ENCODE results near the gene NPPC. TPM values are rescaled to one million over a fixed set of nuclear protein-coding genes. Genes with fewer than 3 reads are reported as not detected.
"Not testable (repeated sequence)": the region's sequence is repeated elsewhere in the genome, so short reads cannot be mapped to it uniquely, and the experiment has no call there.

NPPC gene
- total and polyA plus RNA-seq, 5 donors, result 1.7 to 14.0 (median 3.4) TPM

DNA sequence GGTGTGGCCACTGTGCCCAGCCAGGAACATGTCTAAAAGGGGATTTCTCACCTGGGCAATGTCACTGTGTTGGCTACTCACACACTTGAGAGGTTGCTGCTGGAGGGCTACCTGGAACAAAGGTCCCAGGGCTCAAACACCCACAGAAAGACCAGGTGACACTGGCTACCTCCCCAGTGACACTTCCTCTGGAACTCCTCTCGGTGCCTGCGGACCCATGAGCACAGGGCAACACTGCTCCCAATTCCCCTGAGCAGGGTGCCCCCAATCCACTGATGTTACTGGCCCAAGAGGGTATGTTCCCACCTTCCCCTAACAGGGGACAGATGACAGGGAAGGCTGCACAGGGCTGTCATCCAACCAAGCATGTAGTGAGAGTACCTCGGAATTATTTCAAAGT, 5.8 kb downstream of the NPPC start:
- DNase-seq (peak in 1 of 3 donors; percentile 18), ATAC-seq (no peak)
- Histone ChIP-seq H3K9me3 (ENCODE audit: control insufficient read depth, low read length) (no peaks in the 10 kb centered on the region), H3K4me3 (ENCODE audit: low read length) (no peak overlapping the region), H3K27ac (ENCODE audit: low read length) (no peak overlapping the region), H3K27me3 (ENCODE audit: control insufficient read depth, insufficient read depth) (no peaks in the 10 kb centered on the region), H3K4me1 (ENCODE audit: control insufficient read depth, insufficient read depth, low read length) (no peaks in the 10 kb centered on the region)
- 91% methylated on average over 3 of the region's 3 CpGs for WGBS
- intact Hi-C loops (cut with DNase I), result loop anchor here in 2 of 4 donors (10.0 kb wide), 2 partner anchors 404 to 604 kb away; partner anchors contain the start of genes CHRND (in 1 of the 2) and PRSS56 (in 1 of the 2)

DNA sequence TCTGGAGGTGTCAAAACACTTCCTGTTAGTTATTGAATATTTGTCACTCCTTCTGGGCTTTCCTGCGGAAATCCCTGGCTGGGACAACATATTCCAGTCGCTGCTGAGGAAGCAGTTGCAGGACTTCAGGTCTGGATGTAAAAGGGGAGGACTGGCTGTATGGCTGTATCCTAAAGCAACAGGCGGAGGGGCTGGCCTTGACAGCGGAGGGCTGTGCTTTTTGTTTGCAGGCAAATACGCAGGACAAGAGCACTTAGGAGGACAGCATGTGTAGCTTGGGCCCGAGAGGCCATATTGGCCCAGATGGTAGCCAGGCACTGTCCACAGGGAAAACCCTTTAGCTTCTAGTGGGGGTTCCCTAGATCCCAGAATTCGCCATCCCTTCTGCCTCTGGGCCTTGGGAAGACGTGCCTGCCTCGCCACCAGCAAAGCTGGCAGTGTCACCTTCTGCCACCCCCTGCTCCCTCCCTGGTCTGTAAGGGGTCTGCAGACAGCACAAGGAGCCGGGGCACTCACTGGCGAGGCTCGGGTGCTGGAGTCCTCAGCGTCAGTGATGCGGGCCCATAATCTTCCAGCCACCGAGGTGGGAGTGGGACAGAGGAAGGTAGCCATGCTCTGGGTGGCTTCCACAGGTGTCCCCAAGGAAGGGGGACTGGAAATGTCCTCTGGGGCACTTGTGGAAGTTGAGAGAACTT, 6.7 kb downstream of the NPPC start:
- ATAC-seq (no peak), DNase-seq (no peak)
- Histone ChIP-seq H3K27me3 (ENCODE audit: control insufficient read depth, insufficient read depth) (no peaks in the 10 kb centered on the region), H3K4me3 (ENCODE audit: low read length) (no peak overlapping the region), H3K27ac (ENCODE audit: low read length) (no peak overlapping the region), H3K9me3 (ENCODE audit: control insufficient read depth, low read length) (no peaks in the 10 kb centered on the region), H3K4me1 (ENCODE audit: control insufficient read depth, insufficient read depth, low read length) (no peaks in the 10 kb centered on the region)
- intact Hi-C loops (cut with DNase I), result loop anchor here in 2 of 4 donors (10.0 kb wide), 2 partner anchors 405 to 605 kb away; partner anchors contain the start of genes CHRND (in 1 of the 2) and PRSS56 (in 1 of the 2)
- whole genome bisulfite sequencing, result 88% methylated on average over 15 of the region's 15 CpGs

DNA sequence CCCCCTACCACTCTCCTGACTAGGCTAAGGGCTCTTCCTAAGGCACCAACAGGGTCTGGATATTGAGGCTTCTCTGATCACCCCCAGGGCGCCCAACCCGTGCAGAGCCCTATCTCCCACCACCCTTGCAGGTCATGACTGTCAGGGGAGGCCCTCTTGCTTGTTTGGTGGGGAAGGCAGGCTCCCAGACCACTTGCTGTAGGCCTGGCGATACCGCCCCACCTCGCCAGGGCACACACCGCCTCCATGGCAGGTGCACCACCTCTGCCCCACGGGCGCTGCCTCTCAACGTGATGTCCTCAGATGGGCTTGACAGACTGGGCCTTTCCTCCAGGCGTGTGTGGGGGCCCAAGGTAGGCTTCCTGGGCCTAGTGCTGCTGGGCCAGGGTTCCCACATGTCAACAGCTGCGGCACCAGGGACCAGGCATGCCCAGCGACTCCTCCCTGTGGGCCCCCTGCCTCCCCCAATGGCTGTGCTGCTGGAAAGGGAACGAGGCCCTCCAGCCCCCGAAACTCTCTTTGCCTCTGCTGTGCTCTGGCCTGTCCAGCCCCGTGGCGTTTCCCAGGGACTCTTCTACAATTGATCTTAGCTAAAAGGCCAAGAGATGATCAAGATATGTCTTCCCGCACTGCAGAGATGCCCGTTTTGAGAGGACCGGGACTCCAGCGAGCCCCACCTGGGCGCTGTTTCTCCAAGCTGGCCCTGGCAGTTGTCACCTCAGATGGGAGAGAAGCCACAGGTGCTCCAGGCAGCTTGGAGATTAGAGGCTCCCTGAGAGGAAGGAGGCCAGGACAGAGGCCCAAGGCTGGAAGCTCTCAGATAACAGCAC, 7.5 kb downstream of the NPPC start:
- ATAC-seq (no peak), DNase-seq (peak in 1 of 3 donors; percentile 40)
- Histone ChIP-seq H3K27ac (ENCODE audit: low read length) (no peak overlapping the region), H3K4me1 (ENCODE audit: control insufficient read depth, insufficient read depth, low read length) (no peaks in the 10 kb centered on the region), H3K27me3 (ENCODE audit: control insufficient read depth, insufficient read depth) (no peaks in the 10 kb centered on the region), H3K9me3 (ENCODE audit: control insufficient read depth, low read length) (no peaks in the 10 kb centered on the region), H3K4me3 (ENCODE audit: low read length) (no peak overlapping the region)
- WGBS, result 93% methylated on average over 21 of the region's 21 CpGs
- intact Hi-C loops (cut with DNase I), result no loop called here

GRCh38 chr2:231917280-231918066, 8.7 kb downstream of the NPPC start:
- intact Hi-C loops (cut with DNase I), result no loop called here

DNA sequence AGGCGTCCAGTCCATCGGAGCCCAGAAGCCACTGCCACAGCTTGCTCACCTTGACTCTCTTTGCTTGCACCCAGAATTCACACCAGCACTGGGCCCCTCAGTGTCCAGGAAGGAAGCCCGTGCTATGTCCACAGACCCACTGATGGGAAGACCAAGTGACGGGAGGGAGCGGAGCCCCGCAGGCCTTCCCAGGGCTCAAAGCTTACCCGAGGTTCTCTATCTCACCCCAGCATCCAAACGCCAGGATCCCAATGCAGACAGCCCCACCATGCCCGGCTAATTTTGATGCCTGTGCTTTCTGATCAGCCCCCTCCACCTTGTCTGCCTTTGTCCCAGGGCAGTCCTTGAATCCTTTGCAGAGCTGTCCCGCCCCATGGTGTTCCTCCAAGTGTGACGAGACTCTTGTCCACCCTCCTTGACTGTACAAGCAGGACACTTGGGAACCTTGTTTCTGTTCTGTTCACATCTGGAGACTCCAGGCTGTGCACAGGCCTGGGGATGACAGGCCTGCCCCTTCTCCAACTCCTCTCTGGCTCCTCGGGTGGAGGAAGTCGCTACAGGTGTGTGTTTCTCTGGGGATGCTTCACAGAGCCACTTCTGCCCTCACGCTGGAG, 12.0 kb downstream of the NPPC start:
- H3K27ac ChIP-seq (ENCODE audit: low read length), result no peak overlapping the region
- no peak overlapping the region for H3K4me3 ChIP-seq (ENCODE audit: low read length)
- H3K9me3 ChIP-seq (ENCODE audit: control insufficient read depth, low read length), result no peaks in the 10 kb centered on the region
- 92% methylated on average over 14 of the region's 14 CpGs for WGBS
- ATAC-seq (no peak), DNase-seq (peak in 1 of 3 donors; percentile 30)
- H3K4me1 ChIP-seq (ENCODE audit: control insufficient read depth, insufficient read depth, low read length), result no peaks in the 10 kb centered on the region
- H3K27me3 ChIP-seq (ENCODE audit: control insufficient read depth, insufficient read depth), result no peaks in the 10 kb centered on the region
- intact Hi-C loops (cut with DNase I), result no loop called here

More at GRCh38 chr2:231917280-231918066, 8.7 kb downstream of the NPPC start:
- Histone ChIP-seq H3K9me3 (ENCODE audit: control insufficient read depth, low read length) (no peaks in the 10 kb centered on the region), H3K4me1 (ENCODE audit: control insufficient read depth, insufficient read depth, low read length) (no peaks in the 10 kb centered on the region), H3K4me3 (ENCODE audit: low read length) (no peak overlapping the region), H3K27ac (ENCODE audit: low read length) (no peak overlapping the region), H3K27me3 (ENCODE audit: control insufficient read depth, insufficient read depth) (no peaks in the 10 kb centered on the region)
- ATAC-seq, result peak; percentile 66 to 84
- peak in 2 of 3 donors; percentile 63 to 83 for DNase-seq
- WGBS, result 18% methylated on average over 10 of the region's 10 CpGs

DNA sequence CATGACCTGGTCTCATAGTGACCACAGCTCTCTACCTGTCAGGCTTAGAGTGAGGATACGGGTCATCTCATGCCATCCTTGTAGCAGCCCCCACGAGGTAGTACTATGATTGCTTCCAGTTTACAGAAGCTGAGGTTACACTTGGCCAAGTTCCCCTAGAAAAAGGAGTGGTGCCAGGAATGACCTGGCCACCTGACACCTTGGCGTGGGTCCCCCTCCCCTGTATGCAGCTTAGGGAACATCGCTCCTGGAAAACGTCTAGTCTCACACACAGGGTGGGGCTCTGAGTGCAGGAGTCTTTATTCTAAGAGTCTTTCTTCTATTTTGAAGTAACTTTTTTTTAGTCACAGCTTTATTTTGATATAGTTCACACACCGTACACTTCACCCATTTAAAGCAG, 14.8 kb downstream of the NPPC start:
- intact Hi-C loops (cut with DNase I), result no loop called here
- no peak overlapping the region for H3K4me3 ChIP-seq (ENCODE audit: low read length)
- H3K4me1 ChIP-seq (ENCODE audit: control insufficient read depth, insufficient read depth, low read length), result no peaks in the 10 kb centered on the region
- H3K9me3 ChIP-seq (ENCODE audit: control insufficient read depth, low read length), result no peaks in the 10 kb centered on the region
- WGBS, result 70% methylated on average over 6 of the region's 6 CpGs
- H3K27me3 ChIP-seq (ENCODE audit: control insufficient read depth, insufficient read depth), result no peaks in the 10 kb centered on the region
- no peak overlapping the region for H3K27ac ChIP-seq (ENCODE audit: low read length)
- ATAC-seq (no peak), DNase-seq (no peak)

GRCh38 chr2:231910771-231911170, 15.4 kb downstream of the NPPC start:
- Histone ChIP-seq H3K27ac (ENCODE audit: low read length) (no peak overlapping the region), H3K9me3 (ENCODE audit: control insufficient read depth, low read length) (no peaks in the 10 kb centered on the region), H3K4me3 (ENCODE audit: low read length) (no peak overlapping the region), H3K27me3 (ENCODE audit: control insufficient read depth, insufficient read depth) (no peaks in the 10 kb centered on the region), H3K4me1 (ENCODE audit: control insufficient read depth, insufficient read depth, low read length) (no peaks in the 10 kb centered on the region)
- WGBS, result 77% methylated on average over 6 of the region's 6 CpGs
- DNase-seq (no peak), ATAC-seq (no peak)
- intact Hi-C loops (cut with DNase I), result no loop called here

- H3K27ac ChIP-seq (ENCODE audit: low read length); ATAC-seq; DNase-seq; H3K4me3 ChIP-seq (ENCODE audit: low read length); intact Hi-C loops (cut with DNase I); H3K9me3 ChIP-seq (ENCODE audit: control insufficient read depth, low read length); H3K27me3 ChIP-seq (ENCODE audit: control insufficient read depth, insufficient read depth); H3K4me1 ChIP-seq (ENCODE audit: control insufficient read depth, insufficient read depth, low read length): not testable (repeated sequence)
- 86% methylated on average over 7 of the region's 7 CpGs for WGBS
These were observed 16.0 kb downstream of the NPPC start for GRCh38 chr2:231910161-231910560.

GRCh38 chr2:231909631-231910030, 16.6 kb downstream of the NPPC start:
- H3K27ac ChIP-seq (ENCODE audit: low read length), result no peak overlapping the region
- no peaks in the 10 kb centered on the region for H3K4me1 ChIP-seq (ENCODE audit: control insufficient read depth, insufficient read depth, low read length)
- no peak overlapping the region for H3K4me3 ChIP-seq (ENCODE audit: low read length)
- intact Hi-C loops (cut with DNase I), result loop anchor here in 3 of 4 donors (5.0 to 10.0 kb wide), 4 partner anchors 418 to 615 kb away; partner anchors contain the start of genes CHRND (in 1 of the 3) and PRSS56 (in 1 of the 3)
- WGBS, result 51% methylated on average over 5 of the region's 5 CpGs
- H3K27me3 ChIP-seq (ENCODE audit: control insufficient read depth, insufficient read depth), result no peaks in the 10 kb centered on the region
- H3K9me3 ChIP-seq (ENCODE audit: control insufficient read depth, low read length), result no peaks in the 10 kb centered on the region
- ATAC-seq (no peak), DNase-seq (no peak)

DNA sequence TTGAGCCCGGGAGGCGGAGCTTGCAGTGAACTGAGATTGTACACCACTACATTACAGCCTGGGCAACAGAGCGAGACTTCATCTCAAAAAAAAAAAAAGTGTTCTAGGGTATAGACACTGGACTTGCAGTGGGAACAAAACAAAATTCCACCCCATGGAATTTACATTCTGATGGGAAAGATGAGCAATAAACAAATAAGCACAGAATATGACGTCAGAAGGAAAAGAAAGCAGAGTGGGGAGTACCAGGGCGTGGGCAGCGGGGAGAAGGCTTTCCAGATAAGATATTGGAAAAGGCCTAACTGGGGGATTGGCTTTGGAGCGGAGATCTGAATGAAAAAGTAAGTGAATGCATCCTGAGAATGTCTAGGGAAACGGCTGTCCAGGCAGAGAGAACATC, 17.6 kb downstream of the NPPC start:
- Histone ChIP-seq H3K27ac (ENCODE audit: low read length) (no peak overlapping the region), H3K4me1 (ENCODE audit: control insufficient read depth, insufficient read depth, low read length) (no peaks in the 10 kb centered on the region), H3K4me3 (ENCODE audit: low read length) (no peak overlapping the region), H3K27me3 (ENCODE audit: control insufficient read depth, insufficient read depth) (no peaks in the 10 kb centered on the region), H3K9me3 (ENCODE audit: control insufficient read depth, low read length) (no peaks in the 10 kb centered on the region)
- DNase-seq (no peak), ATAC-seq (no peak)
- 94% methylated on average over 8 of the region's 8 CpGs for WGBS
- intact Hi-C loops (cut with DNase I), result loop anchor here in 3 of 4 donors (5.0 to 10.0 kb wide), 4 partner anchors 419 to 616 kb away; partner anchors contain the start of genes CHRND (in 1 of the 3) and PRSS56 (in 1 of the 3)
